OCI-LY1 (cell line): ENCODE results near the gene MID1.

Experiments used
- H2AFZ ChIP-seq: fragments of 200-600 bp; sonication (generic), shearing (Covaris generic); 2 replicates; pipeline ENCODE4 v1.6.0; 2014; ENCODE audit warnings: antibody characterized with exemption, mild to moderate bottlenecking, low read length
- H3F3A ChIP-seq: fragments of 200-600 bp; sonication (generic), shearing (Covaris generic); 2 replicates; pipeline ENCODE4 v1.6.0; 2014; ENCODE audit warnings: mild to moderate bottlenecking, antibody characterized with exemption, low read length, moderate library complexity; ENCODE audit not compliant: insufficient read depth
- H3K27ac ChIP-seq: fragments of 200-600 bp; sonication (generic); 2 replicates; pipeline ENCODE4 v1.5.1; 2014; ENCODE audit warnings: low read length, mixed run types, mild to moderate bottlenecking, low read depth; ENCODE audit not compliant: poor library complexity, severe bottlenecking
- H3K27me3 ChIP-seq: fragments of 200-600 bp; sonication (generic); 2 replicates; pipeline ENCODE4 v1.6.0; 2014; ENCODE audit warnings: antibody characterized with exemption, mild to moderate bottlenecking, low read length, moderate library complexity; ENCODE audit not compliant: insufficient read depth
- H3K36me3 ChIP-seq: fragments of 200-600 bp; sonication (generic); 2 replicates; pipeline ENCODE4 v1.6.1; 2014; ENCODE audit warnings: mild to moderate bottlenecking, antibody characterized with exemption, low read length, moderate library complexity, mixed read lengths; ENCODE audit not compliant: insufficient read depth
- H3K4me1 ChIP-seq: fragments of 200-600 bp; sonication (generic); 2 replicates; pipeline ENCODE4 v1.5.1; 2014; ENCODE audit warnings: mild to moderate bottlenecking, low read length, moderate library complexity; ENCODE audit not compliant: insufficient read depth, severe bottlenecking
- H3K4me2 ChIP-seq: fragments of 200-600 bp; sonication (generic), shearing (Covaris generic); 2 replicates; pipeline ENCODE4 v1.6.1; 2014; ENCODE audit warnings: low read length
- H3K4me3 ChIP-seq: fragments of 200-600 bp; sonication (generic); 2 replicates; pipeline ENCODE4 v1.5.1; 2014; ENCODE audit warnings: low read length, low read depth, mild to moderate bottlenecking, mixed read lengths; ENCODE audit not compliant: poor library complexity, severe bottlenecking
- H3K79me2 ChIP-seq: fragments of 200-600 bp; shearing (Covaris generic); 2 replicates; pipeline ENCODE4 v1.6.1; 2016; ENCODE audit warnings: mixed run types, low read length, mixed read lengths; ENCODE audit not compliant: insufficient read depth
- H3K9ac ChIP-seq: fragments of 200-600 bp; sonication (generic), shearing (Covaris generic); 2 replicates; pipeline ENCODE4 v1.6.1; 2014; ENCODE audit warnings: mild to moderate bottlenecking, low read length, mixed read lengths
- H3K9me2 ChIP-seq: fragments of 200-600 bp; sonication (generic), shearing (Covaris generic); 2 replicates; pipeline ENCODE4 v1.6.1; 2014; ENCODE audit warnings: low read depth, mild to moderate bottlenecking, low read length, mixed read lengths
- H3K9me3 ChIP-seq: fragments of 200-600 bp; shearing (Covaris generic); 2 replicates; pipeline ENCODE4 v1.6.1; 2014; ENCODE audit warnings: low read length, mixed read lengths
- H4K20me1 ChIP-seq: fragments of 200-600 bp; sonication (generic), shearing (Covaris generic); 2 replicates; pipeline ENCODE4 v1.6.0; 2016; ENCODE audit warnings: mild to moderate bottlenecking, low read length; ENCODE audit not compliant: insufficient read depth
- CTCF ChIP-seq: fragments of 200-600 bp; sonication (generic), shearing (Covaris generic); IDR thresholded peaks from 2 replicates; pipeline ENCODE4 v1.5.1; 2017; ENCODE audit warnings: mild to moderate bottlenecking, antibody characterized with exemption, low read length, moderate library complexity, mixed read lengths
- EZH2 ChIP-seq: fragments of 200-600 bp; sonication (generic), shearing (Covaris generic); IDR thresholded peaks from 2 replicates; pipeline ENCODE4 v1.8.0; 2017; ENCODE audit warnings: borderline replicate concordance, mixed run types, mild to moderate bottlenecking, antibody characterized with exemption, low read length, moderate library complexity, mixed read lengths

Gene MID1

GRCh38 chrX:10630320-10630719 lies 9.9 kb upstream of the MID1 start:
- Histone ChIP-seq H3K36me3 (no peaks in the 10 kb centered on the region), H3K9me2 (no peaks in the 10 kb centered on the region), H4K20me1 (no peaks in the 10 kb centered on the region), H3K9ac (no peak overlapping the region), H3K4me2 (no peak overlapping the region), H3K4me1 (no peaks in the 10 kb centered on the region), H3K4me3 (no peak overlapping the region), H3K27ac (no peak overlapping the region), H3F3A (no peaks in the 10 kb centered on the region), H3K9me3 (no peaks in the 10 kb centered on the region), H3K79me2 (no peaks in the 10 kb centered on the region), H2AFZ (no peak overlapping the region), H3K27me3 (no peaks in the 10 kb centered on the region)
- TF ChIP-seq EZH2, result no peak
- no peak for TF ChIP-seq CTCF

GRCh38 chrX:10629905-10630304 lies 9.5 kb upstream of the MID1 start:
- H3K27ac ChIP-seq, result no peak overlapping the region
- H3K9me2 ChIP-seq, result no peaks in the 10 kb centered on the region
- no peak for TF ChIP-seq CTCF
- TF ChIP-seq EZH2, result no peak
- no peak overlapping the region for H3K9ac ChIP-seq
- H3K9me3 ChIP-seq, result no peaks in the 10 kb centered on the region
- no peaks in the 10 kb centered on the region for H3F3A ChIP-seq
- no peak overlapping the region for H2AFZ ChIP-seq
- no peak overlapping the region for H3K4me3 ChIP-seq
- H3K4me2 ChIP-seq, result no peak overlapping the region
- no peaks in the 10 kb centered on the region for H3K36me3 ChIP-seq
- no peaks in the 10 kb centered on the region for H3K79me2 ChIP-seq
- no peaks in the 10 kb centered on the region for H3K4me1 ChIP-seq
- H3K27me3 ChIP-seq, result no peaks in the 10 kb centered on the region
- no peaks in the 10 kb centered on the region for H4K20me1 ChIP-seq

- H3K9ac ChIP-seq, result no peak overlapping the region
- H3K4me1 ChIP-seq, result no peaks in the 10 kb centered on the region
- H3K27ac ChIP-seq, result no peak overlapping the region
- H3K79me2 ChIP-seq, result no peaks in the 10 kb centered on the region
- H3K9me3 ChIP-seq, result no peaks in the 10 kb centered on the region
- no peak overlapping the region for H3K4me3 ChIP-seq
- H3F3A ChIP-seq, result no peaks in the 10 kb centered on the region
- H4K20me1 ChIP-seq, result no peaks in the 10 kb centered on the region
- H3K36me3 ChIP-seq, result no peaks in the 10 kb centered on the region
- no peak overlapping the region for H3K4me2 ChIP-seq
- no peak for TF ChIP-seq EZH2
- TF ChIP-seq CTCF, result no peak
- H3K27me3 ChIP-seq, result no peaks in the 10 kb centered on the region
- no peaks in the 10 kb centered on the region for H3K9me2 ChIP-seq
- no peak overlapping the region for H2AFZ ChIP-seq
These were observed 8.5 kb upstream of the MID1 start for GRCh38 chrX:10628906-10629305.
